K562 (cell line): ENCODE data around the gene PPIP5K2. TPM values are rescaled to one million over a fixed set of nuclear protein-coding genes. Genes with fewer than 3 reads are reported as not detected.
A peak's percentile ranks its signal among the peaks of the same experiment; 100 is the strongest.

Experiments
- CBFA2T2 ChIP-seq: fragments of 450-650 bp; conservative IDR thresholded peaks from 2 replicates; pipeline ENCODE4 v1.6.1; 2017; ENCODE audit warnings: mild to moderate bottlenecking
- FOXK2 ChIP-seq, 2 experiments: fragments of 450-650 bp; IDR thresholded peaks in 1 of 2; conservative IDR thresholded peaks in 1 of 2; 2 replicates each; pipeline ENCODE4 v1.6.1; 2016; ENCODE audit warnings: low read depth in 2 of 2, mild to moderate bottlenecking in 1 of 2
- GTF2F1 ChIP-seq: IDR thresholded peaks from 2 replicates; pipeline ENCODE4 v1.6.1; 2011; ENCODE audit warnings: low read depth, low read length, improper control_type of control experiment
- HNRNPLL ChIP-seq: fragments of 200-400 bp; formaldehyde crosslinking; IDR thresholded peaks from 2 replicates; pipeline ENCODE4 v1.6.1; 2017; ENCODE audit warnings: low read length, low read depth, mild to moderate bottlenecking; ENCODE audit not compliant: poor library complexity, severe bottlenecking
- KDM2B ChIP-seq: fragments of 250-450 bp; sonication (Bioruptor Pico); IDR thresholded peaks from 2 replicates; pipeline ENCODE4 v1.8.0; 2021; ENCODE audit warnings: mild to moderate bottlenecking, moderate library complexity
- NCOR1 ChIP-seq: fragments of 450-650 bp; IDR thresholded peaks from 2 replicates; pipeline ENCODE4 v1.6.1; 2016; ENCODE audit warnings: mild to moderate bottlenecking, moderate library complexity
- SMAD3 ChIP-seq: fragments of 450-650 bp; formaldehyde crosslinking; conservative IDR thresholded peaks from 2 replicates; pipeline ENCODE4 v1.4.0; 2020; ENCODE audit warnings: mild to moderate bottlenecking
- SRSF7 ChIP-seq: fragments of 200-400 bp; formaldehyde crosslinking; optimal IDR thresholded peaks from 2 replicates; pipeline ENCODE3; 2017; ENCODE audit warnings: mild to moderate bottlenecking, low read depth, low read length
- TFAM ChIP-seq: fragments of 250-450 bp; sonication (Bioruptor Pico); conservative IDR thresholded peaks from 2 replicates; pipeline ENCODE4 v1.5.0; 2021; ENCODE audit warnings: mild to moderate bottlenecking, moderate library complexity
- YY1 ChIP-seq, 3 experiments: IDR thresholded peaks; 2 replicates each; pipeline ENCODE4 v1.6.1; 2011; ENCODE audit warnings: low read length in 2 of 3, mild to moderate bottlenecking in 2 of 3, moderate library complexity in 2 of 3, borderline replicate concordance in 1 of 3, control low read depth in 1 of 3, low read depth in 1 of 3; ENCODE audit not compliant: insufficient read depth in 3 of 3, insufficient replicate concordance in 2 of 3, control insufficient read depth in 1 of 3, insufficient read length in 1 of 3; ENCODE audit errors: extremely low read depth in 1 of 3
- ZFP36 ChIP-seq: fragments of 150-350 bp; IDR thresholded peaks from 2 replicates; pipeline ENCODE4 v1.6.1; 2018; ENCODE audit warnings: low read length, low read depth; ENCODE audit not compliant: partially characterized antibody
- ZNF57 ChIP-seq: fragments of 450-650 bp; formaldehyde crosslinking; IDR thresholded peaks from 2 replicates; pipeline ENCODE4 v1.4.0; 2020; ENCODE audit warnings: mild to moderate bottlenecking, moderate library complexity
- ZNF79 ChIP-seq: fragments of 250-450 bp; sonication (Bioruptor Pico); IDR thresholded peaks from 2 replicates; pipeline ENCODE4 v1.4.0; 2020; ENCODE audit warnings: low read depth, mild to moderate bottlenecking, moderate library complexity
- ZZZ3 ChIP-seq: fragments of 450-650 bp; IDR thresholded peaks from 2 replicates; pipeline ENCODE4 v1.6.1; 2016; ENCODE audit warnings: antibody characterized with exemption, mild to moderate bottlenecking, moderate library complexity
- polyA plus RNA-seq, 8 experiments: library from polyadenylated mRNA; depleted of rRNA in 4 of 8; stranded (reverse) in 5 of 8; unstranded in 3 of 8; fragments of >200 nt; fragmentation: Nextera tagmentation in 2 of 8; fragmentation: Illumina TruSeq in 1 of 8; extraction: Ambion mirVana in 2 of 8; extraction: Trizol in 1 of 8; gene quantifications; 2 replicates each; pipeline versions ENCODE4 v1.2.1 to v1.2.3, GENCODE V29; 2011 to 2014; ENCODE audit warnings: inconsistent platforms in 1 of 8, missing spikeins in 1 of 8
- total RNA-seq, 7 experiments: library from RNA; depleted of rRNA in 6 of 7; stranded (reverse); fragments of >200 nt in 6 of 7; fragmentation: Illumina TruSeq in 2 of 7; extraction: Trizol in 2 of 7; gene quantifications; 2 replicates each; pipeline versions ENCODE4 v1.2.1 to v1.2.3, GENCODE V29; 2011 to 2021; ENCODE audit warnings: low replicate concordance in 1 of 7
- TF ChIP-seq, protein P1 (sequence below): fragments of 250-450 bp; sonication (Bioruptor Pico); IDR thresholded peaks from 2 replicates; pipeline ENCODE4 v1.4.0; 2020
- TF ChIP-seq, protein P2 (sequence below): IDR thresholded peaks from 2 replicates; pipeline ENCODE4 v1.6.1; 2011; ENCODE audit warnings: borderline replicate concordance, low read depth, mild to moderate bottlenecking, moderate library complexity, low read length; ENCODE audit not compliant: insufficient read depth, poor library complexity, severe bottlenecking
- TF ChIP-seq, protein P3 (sequence below): fragments of 150-350 bp; conservative IDR thresholded peaks from 2 replicates; pipeline ENCODE4 v1.6.1; 2014; ENCODE audit warnings: low read length

Gene PPIP5K2
- total and polyA plus RNA-seq, 9 of the 15 experiments (the other 6 are each of a cell fraction or from before 2014, with no cell fraction given), result 39.4 to 150 (median 99.1) TPM

DNA sequence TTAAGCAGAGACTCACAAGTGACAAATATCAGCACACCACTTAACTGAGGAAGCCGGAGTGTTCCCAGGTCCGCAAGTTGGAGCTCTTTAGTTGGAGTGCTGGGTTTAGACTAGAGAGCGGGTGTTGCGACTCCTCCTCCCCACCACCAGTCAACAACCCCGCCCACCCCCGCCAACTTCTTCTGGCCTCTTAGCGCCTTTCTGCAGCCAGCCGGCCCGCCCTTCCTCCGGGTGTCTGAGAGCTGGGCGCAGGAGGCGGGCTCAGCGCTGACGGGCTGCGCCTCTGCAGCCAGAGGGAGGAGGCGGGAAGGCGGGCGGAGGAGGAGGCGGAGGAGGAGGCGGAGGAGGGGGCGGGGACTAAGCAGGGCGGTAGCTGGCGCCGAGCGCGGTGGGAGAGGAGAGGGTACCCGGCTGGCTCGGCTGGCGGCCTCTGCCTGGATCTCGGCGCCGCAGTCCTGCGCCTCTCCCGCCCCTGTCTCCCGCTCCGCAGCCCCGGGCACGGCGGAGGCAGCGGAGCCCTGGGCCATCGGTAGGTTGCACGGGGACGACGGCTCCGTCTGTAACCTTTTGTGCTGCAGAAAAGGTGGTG, 138.4 kb downstream of the PPIP5K2 start, which contains the start of gene MACIR (continued):
- TF ChIP-seq, protein P1, sequence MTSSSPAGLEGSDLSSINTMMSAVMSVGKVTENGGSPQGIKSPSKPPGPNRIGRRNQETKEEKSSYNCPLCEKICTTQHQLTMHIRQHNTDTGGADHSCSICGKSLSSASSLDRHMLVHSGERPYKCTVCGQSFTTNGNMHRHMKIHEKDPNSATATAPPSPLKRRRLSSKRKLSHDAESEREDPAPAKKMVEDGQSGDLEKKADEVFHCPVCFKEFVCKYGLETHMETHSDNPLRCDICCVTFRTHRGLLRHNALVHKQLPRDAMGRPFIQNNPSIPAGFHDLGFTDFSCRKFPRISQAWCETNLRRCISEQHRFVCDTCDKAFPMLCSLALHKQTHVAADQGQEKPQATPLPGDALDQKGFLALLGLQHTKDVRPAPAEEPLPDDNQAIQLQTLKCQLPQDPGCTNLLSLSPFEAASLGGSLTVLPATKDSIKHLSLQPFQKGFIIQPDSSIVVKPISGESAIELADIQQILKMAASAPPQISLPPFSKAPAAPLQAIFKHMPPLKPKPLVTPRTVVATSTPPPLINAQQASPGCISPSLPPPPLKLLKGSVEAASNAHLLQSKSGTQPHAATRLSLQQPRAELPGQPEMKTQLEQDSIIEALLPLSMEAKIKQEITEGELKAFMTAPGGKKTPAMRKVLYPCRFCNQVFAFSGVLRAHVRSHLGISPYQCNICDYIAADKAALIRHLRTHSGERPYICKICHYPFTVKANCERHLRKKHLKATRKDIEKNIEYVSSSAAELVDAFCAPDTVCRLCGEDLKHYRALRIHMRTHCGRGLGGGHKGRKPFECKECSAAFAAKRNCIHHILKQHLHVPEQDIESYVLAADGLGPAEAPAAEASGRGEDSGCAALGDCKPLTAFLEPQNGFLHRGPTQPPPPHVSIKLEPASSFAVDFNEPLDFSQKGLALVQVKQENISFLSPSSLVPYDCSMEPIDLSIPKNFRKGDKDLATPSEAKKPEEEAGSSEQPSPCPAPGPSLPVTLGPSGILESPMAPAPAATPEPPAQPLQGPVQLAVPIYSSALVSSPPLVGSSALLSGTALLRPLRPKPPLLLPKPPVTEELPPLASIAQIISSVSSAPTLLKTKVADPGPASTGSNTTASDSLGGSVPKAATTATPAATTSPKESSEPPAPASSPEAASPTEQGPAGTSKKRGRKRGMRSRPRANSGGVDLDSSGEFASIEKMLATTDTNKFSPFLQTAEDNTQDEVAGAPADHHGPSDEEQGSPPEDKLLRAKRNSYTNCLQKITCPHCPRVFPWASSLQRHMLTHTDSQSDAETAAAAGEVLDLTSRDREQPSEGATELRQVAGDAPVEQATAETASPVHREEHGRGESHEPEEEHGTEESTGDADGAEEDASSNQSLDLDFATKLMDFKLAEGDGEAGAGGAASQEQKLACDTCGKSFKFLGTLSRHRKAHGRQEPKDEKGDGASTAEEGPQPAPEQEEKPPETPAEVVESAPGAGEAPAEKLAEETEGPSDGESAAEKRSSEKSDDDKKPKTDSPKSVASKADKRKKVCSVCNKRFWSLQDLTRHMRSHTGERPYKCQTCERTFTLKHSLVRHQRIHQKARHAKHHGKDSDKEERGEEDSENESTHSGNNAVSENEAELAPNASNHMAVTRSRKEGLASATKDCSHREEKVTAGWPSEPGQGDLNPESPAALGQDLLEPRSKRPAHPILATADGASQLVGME, result no peak
- TF ChIP-seq YY1 (IDR thresholded peaks at IDR 0.05; ENCODE audit: borderline replicate concordance in 1 of 3, control insufficient read depth in 1 of 3, extremely low read depth in 1 of 3, insufficient read depth in 3 of 3, insufficient read length in 1 of 3, insufficient replicate concordance in 2 of 3, low read depth in 1 of 3, low read length in 2 of 3) (peak in 2 of 3 experiments; percentile 34 to 69), GTF2F1 (peak; percentile 38; the same call in 1 of the 2 replicates), KDM2B (CRISPR knock-in tag) (0 out of 2 replicates have a peak, but pooled peaks have one; percentile 36), SRSF7 (no peak), ZNF57 (CRISPR knock-in tag) (no peak), NCOR1 (no peak; the same call in 1 of the 2 replicates), SMAD3 (CRISPR knock-in tag) (no peak), CBFA2T2 (no peak), FOXK2 (conservative IDR thresholded peaks at IDR 0.05 in 1 of 2, IDR thresholded peaks at IDR 0.05 in 1 of 2; ENCODE audit: low read depth in 2 of 2) (peak; percentile 85 to 87), ZZZ3 (no peak), ZNF79 (no peak), ZFP36 (peak; percentile 62), TFAM (CRISPR knock-in tag) (no peak), HNRNPLL (peak; percentile 61)
- TF ChIP-seq, protein P2, sequence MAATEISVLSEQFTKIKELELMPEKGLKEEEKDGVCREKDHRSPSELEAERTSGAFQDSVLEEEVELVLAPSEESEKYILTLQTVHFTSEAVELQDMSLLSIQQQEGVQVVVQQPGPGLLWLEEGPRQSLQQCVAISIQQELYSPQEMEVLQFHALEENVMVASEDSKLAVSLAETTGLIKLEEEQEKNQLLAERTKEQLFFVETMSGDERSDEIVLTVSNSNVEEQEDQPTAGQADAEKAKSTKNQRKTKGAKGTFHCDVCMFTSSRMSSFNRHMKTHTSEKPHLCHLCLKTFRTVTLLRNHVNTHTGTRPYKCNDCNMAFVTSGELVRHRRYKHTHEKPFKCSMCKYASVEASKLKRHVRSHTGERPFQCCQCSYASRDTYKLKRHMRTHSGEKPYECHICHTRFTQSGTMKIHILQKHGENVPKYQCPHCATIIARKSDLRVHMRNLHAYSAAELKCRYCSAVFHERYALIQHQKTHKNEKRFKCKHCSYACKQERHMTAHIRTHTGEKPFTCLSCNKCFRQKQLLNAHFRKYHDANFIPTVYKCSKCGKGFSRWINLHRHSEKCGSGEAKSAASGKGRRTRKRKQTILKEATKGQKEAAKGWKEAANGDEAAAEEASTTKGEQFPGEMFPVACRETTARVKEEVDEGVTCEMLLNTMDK, result no peak
- TF ChIP-seq, protein P3, sequence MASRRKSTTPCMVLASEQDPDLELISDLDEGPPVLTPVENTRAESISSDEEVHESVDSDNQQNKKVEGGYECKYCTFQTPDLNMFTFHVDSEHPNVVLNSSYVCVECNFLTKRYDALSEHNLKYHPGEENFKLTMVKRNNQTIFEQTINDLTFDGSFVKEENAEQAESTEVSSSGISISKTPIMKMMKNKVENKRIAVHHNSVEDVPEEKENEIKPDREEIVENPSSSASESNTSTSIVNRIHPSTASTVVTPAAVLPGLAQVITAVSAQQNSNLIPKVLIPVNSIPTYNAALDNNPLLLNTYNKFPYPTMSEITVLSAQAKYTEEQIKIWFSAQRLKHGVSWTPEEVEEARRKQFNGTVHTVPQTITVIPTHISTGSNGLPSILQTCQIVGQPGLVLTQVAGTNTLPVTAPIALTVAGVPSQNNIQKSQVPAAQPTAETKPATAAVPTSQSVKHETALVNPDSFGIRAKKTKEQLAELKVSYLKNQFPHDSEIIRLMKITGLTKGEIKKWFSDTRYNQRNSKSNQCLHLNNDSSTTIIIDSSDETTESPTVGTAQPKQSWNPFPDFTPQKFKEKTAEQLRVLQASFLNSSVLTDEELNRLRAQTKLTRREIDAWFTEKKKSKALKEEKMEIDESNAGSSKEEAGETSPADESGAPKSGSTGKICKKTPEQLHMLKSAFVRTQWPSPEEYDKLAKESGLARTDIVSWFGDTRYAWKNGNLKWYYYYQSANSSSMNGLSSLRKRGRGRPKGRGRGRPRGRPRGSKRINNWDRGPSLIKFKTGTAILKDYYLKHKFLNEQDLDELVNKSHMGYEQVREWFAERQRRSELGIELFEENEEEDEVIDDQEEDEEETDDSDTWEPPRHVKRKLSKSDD, result no peak
